Neural cell (in vitro differentiated cells): ENCODE measurements around the gene ARHGEF5. TPM values are rescaled to one million over a fixed set of nuclear protein-coding genes. Genes with fewer than 3 reads are reported as not detected.

ENCODE experiments used
- H2AFZ ChIP-seq: fragments of 200-600, 300-800 bp; sonication (generic), shearing (Covaris generic); 2 replicates; pipeline ENCODE4 v1.6.0; 2014; ENCODE audit warnings: low read depth, mild to moderate bottlenecking, antibody characterized with exemption, low read length, moderate library complexity
- H3F3A ChIP-seq: fragments of 200-600 bp; shearing (Covaris generic); 2 replicates; pipeline ENCODE4 v1.6.1; 2016; ENCODE audit warnings: mild to moderate bottlenecking, moderate library complexity, mixed read lengths, antibody characterized with exemption, low read length; ENCODE audit not compliant: insufficient read depth, poor library complexity, severe bottlenecking
- H3K27ac ChIP-seq: fragments of 200-600, 300-800 bp; sonication (generic), shearing (Covaris generic); 2 replicates; pipeline ENCODE4 v1.5.1; 2014; ENCODE audit warnings: mild to moderate bottlenecking, low read length, moderate library complexity
- H3K27me3 ChIP-seq: fragments of 300-800, 200-600 bp; sonication (generic), shearing (Covaris generic); 2 replicates; pipeline ENCODE4 v1.6.0; 2014; ENCODE audit warnings: mild to moderate bottlenecking, low read depth, low read length, moderate library complexity; ENCODE audit not compliant: insufficient read depth
- H3K36me3 ChIP-seq: fragments of 300-800, 200-600 bp; sonication (generic), shearing (Covaris generic); 2 replicates; pipeline ENCODE4 v1.5.1; 2014; ENCODE audit warnings: mild to moderate bottlenecking, antibody characterized with exemption, low read length, moderate library complexity; ENCODE audit not compliant: insufficient read depth
- H3K4me2 ChIP-seq: fragments of 300-800, 200-600 bp; sonication (generic), shearing (Covaris generic); 2 replicates; pipeline ENCODE4 v1.6.0; 2014; ENCODE audit warnings: mild to moderate bottlenecking, low read length
- H3K4me3 ChIP-seq: fragments of 300-800, 200-600 bp; sonication (generic), shearing (Covaris generic); 2 replicates; pipeline ENCODE4 v1.5.1; 2014; ENCODE audit warnings: mild to moderate bottlenecking, low read length, moderate library complexity
- H3K79me2 ChIP-seq: fragments of 200-600 bp; shearing (Covaris generic); replicated peaks from 2 replicates; pipeline ENCODE4 v1.6.0; 2014; ENCODE audit warnings: mild to moderate bottlenecking, low read length, moderate library complexity; ENCODE audit not compliant: insufficient read depth
- H3K9ac ChIP-seq: fragments of 300-800, 200-600 bp; sonication (generic), shearing (Covaris generic); 2 replicates; pipeline ENCODE4 v1.6.1; 2016; ENCODE audit warnings: mild to moderate bottlenecking, low read length, mixed read lengths
- H3K9me2 ChIP-seq: fragments of 200-600 bp; shearing (Covaris generic); 2 replicates; pipeline ENCODE4 v1.6.1; 2016; ENCODE audit warnings: mild to moderate bottlenecking, low read length, mixed read lengths; ENCODE audit not compliant: insufficient read depth
- H3K9me3 ChIP-seq: fragments of 200-600, 300-800 bp; sonication (generic), shearing (Covaris generic); 2 replicates; pipeline ENCODE4 v1.6.1; 2016; ENCODE audit warnings: mild to moderate bottlenecking, mixed run types, low read length, moderate library complexity, mixed read lengths
- H4K20me1 ChIP-seq: fragments of 200-600 bp; shearing (Covaris generic); 2 replicates; pipeline ENCODE4 v1.6.1; 2016; ENCODE audit warnings: mild to moderate bottlenecking, mixed run types; ENCODE audit not compliant: insufficient read depth
- EP300 ChIP-seq: fragments of 450-650 bp; conservative IDR thresholded peaks from 2 replicates; pipeline ENCODE4 v1.6.1; 2014; ENCODE audit warnings: antibody characterized with exemption, mild to moderate bottlenecking, moderate library complexity; ENCODE audit not compliant: poor library complexity, severe bottlenecking
- EZH2 ChIP-seq: fragments of 200-600, 300-800 bp; shearing (Covaris generic), sonication (generic); IDR thresholded peaks from 2 replicates; pipeline ENCODE4 v1.6.1; 2014; ENCODE audit warnings: antibody characterized with exemption, low read length, borderline replicate concordance, mild to moderate bottlenecking; ENCODE audit not compliant: insufficient read depth, poor library complexity, severe bottlenecking
- MXI1 ChIP-seq: fragments of 450-650 bp; conservative IDR thresholded peaks from 2 replicates; pipeline ENCODE4 v1.6.1; 2014; ENCODE audit warnings: antibody characterized with exemption, mild to moderate bottlenecking; ENCODE audit not compliant: poor library complexity, severe bottlenecking
- POLR2AphosphoS5 ChIP-seq: IDR thresholded peaks from 2 replicates; pipeline ENCODE4 v1.6.1; 2012
- RAD21 ChIP-seq: fragments of 450-650 bp; conservative IDR thresholded peaks from 2 replicates; pipeline ENCODE4 v1.6.1; 2014; ENCODE audit warnings: antibody characterized with exemption, mild to moderate bottlenecking, moderate library complexity
- REST ChIP-seq: IDR thresholded peaks from 2 replicates; pipeline ENCODE4 v1.6.1; 2012; ENCODE audit warnings: borderline replicate concordance
- SMC3 ChIP-seq: fragments of 450-650 bp; conservative IDR thresholded peaks from 2 replicates; pipeline ENCODE4 v1.6.1; 2014; ENCODE audit warnings: antibody characterized with exemption, mild to moderate bottlenecking, moderate library complexity; ENCODE audit not compliant: poor library complexity
- TAF1 ChIP-seq: IDR thresholded peaks from 2 replicates; pipeline ENCODE4 v1.6.1; 2012; ENCODE audit warnings: low read depth
- polyA plus RNA-seq: library from polyadenylated mRNA; depleted of rRNA; stranded (reverse); fragments of >200 nt; gene quantifications from 2 replicates; pipeline ENCODE4 v1.2.3, GENCODE V29; 2014
- TF ChIP-seq, protein P1 (sequence below): fragments of 450-650 bp; IDR thresholded peaks from 2 replicates; pipeline ENCODE4 v1.5.1; 2014; ENCODE audit warnings: antibody characterized with exemption, mild to moderate bottlenecking, moderate library complexity; ENCODE audit not compliant: poor library complexity, severe bottlenecking

ARHGEF5 gene
- polyA plus RNA-seq, 1 donor from 2014 or later: not detected

DNA sequence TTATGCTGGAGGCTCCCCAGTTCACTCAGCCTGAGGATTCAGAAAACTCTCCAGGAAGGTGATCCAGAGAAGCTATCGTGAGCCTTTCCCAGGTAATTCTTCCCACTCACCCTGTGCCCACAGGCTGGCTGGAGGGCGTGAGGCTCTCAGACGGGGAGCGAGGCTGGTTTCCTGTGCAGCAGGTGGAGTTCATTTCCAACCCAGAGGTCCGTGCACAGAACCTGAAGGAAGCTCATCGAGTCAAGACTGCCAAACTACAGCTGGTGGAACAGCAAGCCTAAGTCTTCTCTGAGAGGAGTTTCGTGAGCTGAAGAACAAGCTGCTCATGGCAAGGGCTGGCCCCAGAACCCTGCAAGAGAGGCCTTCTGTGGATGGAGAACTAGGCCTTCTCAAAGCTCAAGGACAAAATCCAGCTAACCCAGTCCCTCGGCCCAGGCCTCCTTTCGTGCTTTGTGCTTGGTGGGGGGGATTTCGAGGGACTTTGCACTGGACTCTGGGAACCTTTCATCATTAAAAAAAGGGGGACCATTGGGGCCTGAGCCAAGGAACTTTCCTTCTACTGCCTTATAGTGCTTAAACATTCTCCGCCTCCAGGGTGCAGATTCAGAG is 24.7 kb downstream of the ARHGEF5 start:
- H3K4me2 ChIP-seq: no peak overlapping the region
- no peaks in the 10 kb centered on the region for H3K36me3 ChIP-seq
- no peaks in the 10 kb centered on the region for H3K27me3 ChIP-seq
- no peaks in the 10 kb centered on the region for H3K9me2 ChIP-seq
- TF ChIP-seq REST (no peak), RAD21 (no peak), MXI1 (no peak), EZH2 (no peak), TAF1 (no peak), POLR2AphosphoS5 (no peak), EP300 (no peak), SMC3 (no peak)
- TF ChIP-seq, protein P1, sequence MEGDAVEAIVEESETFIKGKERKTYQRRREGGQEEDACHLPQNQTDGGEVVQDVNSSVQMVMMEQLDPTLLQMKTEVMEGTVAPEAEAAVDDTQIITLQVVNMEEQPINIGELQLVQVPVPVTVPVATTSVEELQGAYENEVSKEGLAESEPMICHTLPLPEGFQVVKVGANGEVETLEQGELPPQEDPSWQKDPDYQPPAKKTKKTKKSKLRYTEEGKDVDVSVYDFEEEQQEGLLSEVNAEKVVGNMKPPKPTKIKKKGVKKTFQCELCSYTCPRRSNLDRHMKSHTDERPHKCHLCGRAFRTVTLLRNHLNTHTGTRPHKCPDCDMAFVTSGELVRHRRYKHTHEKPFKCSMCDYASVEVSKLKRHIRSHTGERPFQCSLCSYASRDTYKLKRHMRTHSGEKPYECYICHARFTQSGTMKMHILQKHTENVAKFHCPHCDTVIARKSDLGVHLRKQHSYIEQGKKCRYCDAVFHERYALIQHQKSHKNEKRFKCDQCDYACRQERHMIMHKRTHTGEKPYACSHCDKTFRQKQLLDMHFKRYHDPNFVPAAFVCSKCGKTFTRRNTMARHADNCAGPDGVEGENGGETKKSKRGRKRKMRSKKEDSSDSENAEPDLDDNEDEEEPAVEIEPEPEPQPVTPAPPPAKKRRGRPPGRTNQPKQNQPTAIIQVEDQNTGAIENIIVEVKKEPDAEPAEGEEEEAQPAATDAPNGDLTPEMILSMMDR: no peak
- H4K20me1 ChIP-seq: no peaks in the 10 kb centered on the region
- H3K27ac ChIP-seq: no peak overlapping the region
- H2AFZ ChIP-seq: no peak overlapping the region
- H3K9ac ChIP-seq: no peak overlapping the region
- H3F3A ChIP-seq: no peaks in the 10 kb centered on the region
- H3K79me2 ChIP-seq: no peaks in the 10 kb centered on the region
- no peaks in the 10 kb centered on the region for H3K9me3 ChIP-seq
- no peak overlapping the region for H3K4me3 ChIP-seq

DNA sequence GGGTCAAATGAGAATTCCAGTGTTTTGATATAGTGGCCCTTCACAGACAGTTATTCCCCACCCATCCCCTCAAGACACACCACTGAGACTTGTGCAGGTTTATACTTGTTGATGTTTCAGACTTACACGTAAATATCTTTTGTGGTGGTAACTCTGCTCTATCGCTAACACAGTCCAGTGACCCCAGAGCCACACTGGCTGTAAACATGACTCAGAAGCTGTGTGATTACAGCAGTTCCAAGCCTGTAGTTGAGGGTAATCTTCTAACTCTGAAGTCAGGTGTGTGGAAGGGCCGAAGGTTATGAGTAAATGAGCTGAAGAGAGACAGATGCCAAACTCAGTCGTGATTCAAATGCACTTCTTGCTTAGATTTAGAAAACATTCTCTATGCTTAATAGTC is 28.9 kb downstream of the ARHGEF5 start:
- no peaks in the 10 kb centered on the region for H3K9me3 ChIP-seq
- H2AFZ ChIP-seq: no peak overlapping the region
- H4K20me1 ChIP-seq: no peaks in the 10 kb centered on the region
- H3K9ac ChIP-seq: no peak overlapping the region
- no peaks in the 10 kb centered on the region for H3K27me3 ChIP-seq
- no peaks in the 10 kb centered on the region for H3F3A ChIP-seq
- H3K4me3 ChIP-seq: no peak overlapping the region
- no peak for TF ChIP-seq EP300
- TF ChIP-seq, protein P1: no peak
- TF ChIP-seq RAD21: no peak
- TF ChIP-seq REST: no peak
- no peak for TF ChIP-seq SMC3
- no peak for TF ChIP-seq POLR2AphosphoS5
- no peak for TF ChIP-seq MXI1
- TF ChIP-seq TAF1: no peak
- TF ChIP-seq EZH2: no peak
- no peak overlapping the region for H3K27ac ChIP-seq
- no peaks in the 10 kb centered on the region for H3K79me2 ChIP-seq
- H3K9me2 ChIP-seq: no peaks in the 10 kb centered on the region
- no peaks in the 10 kb centered on the region for H3K36me3 ChIP-seq
- H3K4me2 ChIP-seq: no peak overlapping the region
